Mesenchymal stem cell (in vitro differentiated cells and primary cell): ENCODE results near the gene SH3RF1. TPM values are rescaled to one million over a fixed set of nuclear protein-coding genes. Genes with fewer than 3 reads are reported as not detected.

Experiments
- DNase-seq: peaks from one replicate; pipeline ENCODE4 v3.0.0-alpha.2; 2013
- H2AFZ ChIP-seq: one replicate; pipeline ENCODE4 v1.6.1; 2013; ENCODE audit warnings: low read depth, mild to moderate bottlenecking, control low read depth, inconsistent platforms, low read length, moderate library complexity
- H2AK5ac ChIP-seq: 2 replicates; pipeline ENCODE4 v1.6.1; 2013; ENCODE audit warnings: low read length, moderate library complexity, mild to moderate bottlenecking, inconsistent platforms; ENCODE audit not compliant: severe bottlenecking
- H2BK120ac ChIP-seq: one replicate; pipeline ENCODE4 v1.6.1; 2013; ENCODE audit warnings: low read depth, mild to moderate bottlenecking, inconsistent platforms, low read length, moderate library complexity
- H2BK12ac ChIP-seq, 2 experiments: one replicate each; pipeline ENCODE4 v1.6.1; 2013; ENCODE audit warnings: inconsistent platforms in 2 of 2, low read length in 2 of 2, mild to moderate bottlenecking in 2 of 2, moderate library complexity in 2 of 2, control low read depth in 1 of 2
- H2BK15ac ChIP-seq: one replicate; pipeline ENCODE4 v1.6.1; 2013; ENCODE audit warnings: mild to moderate bottlenecking, low read depth, inconsistent platforms; ENCODE audit not compliant: poor library complexity, severe bottlenecking
- H2BK5ac ChIP-seq: 2 replicates; pipeline ENCODE4 v1.6.1; 2013; ENCODE audit warnings: low read depth, mild to moderate bottlenecking, low read length, control low read depth, inconsistent platforms; ENCODE audit not compliant: poor library complexity, severe bottlenecking
- H3K14ac ChIP-seq, 2 experiments: one replicate each; pipeline ENCODE4 v1.6.1; 2013; ENCODE audit warnings: inconsistent platforms in 2 of 2, low read length in 2 of 2, control low read depth in 1 of 2, mild to moderate bottlenecking in 1 of 2, moderate library complexity in 1 of 2
- H3K18ac ChIP-seq, 2 experiments: one replicate each; pipeline ENCODE4 v1.6.1; 2013; ENCODE audit warnings: inconsistent platforms in 2 of 2, low read length in 2 of 2, control low read depth in 1 of 2, low read depth in 1 of 2, mild to moderate bottlenecking in 1 of 2
- H3K23ac ChIP-seq, 2 experiments: one replicate each; pipeline ENCODE4 v1.6.1; 2013; ENCODE audit warnings: inconsistent platforms in 2 of 2, low read length in 2 of 2, mild to moderate bottlenecking in 2 of 2, moderate library complexity in 2 of 2, control low read depth in 1 of 2
- H3K27ac ChIP-seq: 2 replicates; pipeline ENCODE4 v1.5.1; 2013; ENCODE audit warnings: mild to moderate bottlenecking, moderate library complexity, low read length, control low read depth, inconsistent platforms; ENCODE audit not compliant: poor library complexity, severe bottlenecking
- H3K27me3 ChIP-seq, 2 experiments: 2 replicates each; pipeline versions ENCODE4 v1.6.1 to v1.7.0; 2013; ENCODE audit warnings: low read length in 2 of 2, mild to moderate bottlenecking in 2 of 2, moderate library complexity in 2 of 2, control low read depth in 1 of 2, inconsistent platforms in 1 of 2; ENCODE audit not compliant: control insufficient read depth in 1 of 2, insufficient read depth in 1 of 2
- H3K36me3 ChIP-seq, 2 experiments: 2 replicates each; pipeline versions ENCODE4 v1.6.1 to v1.7.0; 2013; ENCODE audit warnings: low read length in 2 of 2, control low read depth in 1 of 2, inconsistent platforms in 1 of 2, low read depth in 1 of 2, mild to moderate bottlenecking in 1 of 2; ENCODE audit not compliant: insufficient read depth in 2 of 2, control insufficient read depth in 1 of 2
- H3K4ac ChIP-seq, 2 experiments: one replicate each; pipeline ENCODE4 v1.6.1; 2013; ENCODE audit warnings: inconsistent platforms in 2 of 2, low read length in 2 of 2, mild to moderate bottlenecking in 2 of 2, moderate library complexity in 2 of 2, control low read depth in 1 of 2, low read depth in 1 of 2
- H3K4me1 ChIP-seq: 2 replicates; pipeline ENCODE4 v1.6.1; 2013; ENCODE audit warnings: low read depth, low read length, control low read depth; ENCODE audit not compliant: control insufficient read depth, insufficient read depth
- H3K4me2 ChIP-seq: 2 replicates; pipeline ENCODE4 v1.6.1; 2013; ENCODE audit warnings: low read length, mild to moderate bottlenecking, inconsistent platforms; ENCODE audit not compliant: poor library complexity, severe bottlenecking
- H3K4me3 ChIP-seq, 2 experiments: 2 replicates each; pipeline versions ENCODE4 v1.5.1 to v1.7.0; 2013; ENCODE audit warnings: low read length in 2 of 2, mild to moderate bottlenecking in 2 of 2, control low read depth in 1 of 2, low read depth in 1 of 2; ENCODE audit not compliant: insufficient read depth in 1 of 2
- H3K79me1 ChIP-seq: replicated peaks from 2 replicates; pipeline ENCODE4 v1.6.1; 2013; ENCODE audit warnings: mild to moderate bottlenecking, control low read depth, low read length, inconsistent platforms; ENCODE audit not compliant: poor library complexity, severe bottlenecking
- H3K9ac ChIP-seq: 2 replicates; pipeline ENCODE4 v1.7.0; 2013; ENCODE audit warnings: mild to moderate bottlenecking, low read length, moderate library complexity
- H3K9me3 ChIP-seq: 2 replicates; pipeline ENCODE4 v1.7.0; 2013; ENCODE audit warnings: mild to moderate bottlenecking, low read length; ENCODE audit not compliant: control insufficient read depth
- H4K8ac ChIP-seq: one replicate; pipeline ENCODE4 v1.6.1; 2013; ENCODE audit warnings: inconsistent platforms, mild to moderate bottlenecking, low read length, moderate library complexity
- H4K91ac ChIP-seq: one replicate; pipeline ENCODE4 v1.6.1; 2013; ENCODE audit warnings: mild to moderate bottlenecking, low read length, inconsistent platforms
- WGBS: methylation state at CpG from one replicate; pipeline ENCODE4 v1.1.7; 2013; ENCODE audit warnings: mixed read lengths; 5-methylcytosine and 5-hydroxymethylcytosine counted together
- polyA plus RNA-seq, 2 experiments: library from polyadenylated mRNA; stranded (reverse); fragments of 200-250 nt; gene quantifications; one replicate each; pipeline ENCODE4 v1.2.3, GENCODE V29; 2013

SH3RF1 gene
- 8.0 TPM for polyA plus RNA-seq (2013, experiment 1 of 2)
- 8.1 TPM for polyA plus RNA-seq (2013, experiment 2 of 2)

GRCh38 chr4:169270810-169271691, at the start of gene SH3RF1:
Gene SH3RF1 (minus strand): TSS chr4:169270956. CDS start chr4:169269212, 1,744 bp downstream.
- no peaks in the 10 kb centered on the region for H3K9me3 ChIP-seq
- DNase-seq: peak; percentile 90
- peak within 1 kb of the TSS; percentile 95 for H3K4me3 ChIP-seq
- H3K27me3 ChIP-seq: no peaks in the 10 kb centered on the region
- H2BK120ac ChIP-seq: peak within 1 kb of the TSS; percentile 94
- peak within 1 kb of the TSS; percentile 94 for H2BK15ac ChIP-seq
- under 1% methylated on average over 68 of the region's 110 CpGs for WGBS
- H3K9ac ChIP-seq: peak within 1 kb of the TSS; percentile 94
- H2AFZ ChIP-seq: peak within 1 kb of the TSS; percentile 86
- peak within 1 kb of the TSS; percentile 87 for H4K8ac ChIP-seq
- H3K79me1 ChIP-seq: no peaks in the 10 kb centered on the region
- no peak within 1 kb of the TSS for H2AK5ac ChIP-seq
- peak within 1 kb of the TSS; percentile 89 to 97 for H3K18ac ChIP-seq
- H2BK12ac ChIP-seq: peak within 1 kb of the TSS; percentile 56 to 90
- peaks cover 3 to 5% of the 10 kb centered on the region in 2 experiments for H3K36me3 ChIP-seq
- peak within 1 kb of the TSS; percentile 93 for H4K91ac ChIP-seq
- peak within 1 kb of the TSS; percentile 70 for H3K27ac ChIP-seq
- peak within 1 kb of the TSS; percentile 85 for H2BK5ac ChIP-seq
- peak within 1 kb of the TSS; percentile 83 for H3K4me2 ChIP-seq
- peak within 1 kb of the TSS; percentile 93 to 96 for H3K23ac ChIP-seq
- H3K14ac ChIP-seq: peak within 1 kb of the TSS; percentile 76 to 84
- peaks cover 9% of the 10 kb centered on the region for H3K4me1 ChIP-seq
- H3K4ac ChIP-seq: peak within 1 kb of the TSS; percentile 83 to 85

GRCh38 chr4:169315530-169316343, 45.0 kb upstream of the SH3RF1 start:
- Histone ChIP-seq H3K18ac (peak overlapping the region in 1 of 2 experiments; percentile 16), H3K27me3 (no peaks in the 10 kb centered on the region), H2AFZ (no peak overlapping the region), H4K91ac (no peak overlapping the region), H2BK120ac (no peak overlapping the region), H3K14ac (no peak overlapping the region), H3K4me2 (no peak overlapping the region), H3K36me3 (no peaks in the 10 kb centered on the region), H3K9ac (peak overlapping the region; percentile 56), H2AK5ac (no peak overlapping the region), H4K8ac (no peak overlapping the region), H3K4me3 (peak overlapping the region in 1 of 2 experiments; percentile 66), H3K4ac (no peak overlapping the region), H2BK15ac (no peak overlapping the region), H3K4me1 (peaks cover 5% of the 10 kb centered on the region), H2BK12ac (no peak overlapping the region), H2BK5ac (no peak overlapping the region), H3K79me1 (no peaks in the 10 kb centered on the region), H3K27ac (peak overlapping the region; percentile 29), H3K9me3 (no peaks in the 10 kb centered on the region), H3K23ac (no peak overlapping the region)
- peak; percentile 57 for DNase-seq
- WGBS: 13% methylated on average over 3 of the region's 5 CpGs

- WGBS: 68% methylated on average over 5 of the region's 8 CpGs
- H3K27ac ChIP-seq: peak overlapping the region; percentile 34
- no peak overlapping the region for H2AK5ac ChIP-seq
These were observed 44.1 kb upstream of the SH3RF1 start for GRCh38 chr4:169314906-169315305.

More at GRCh38 chr4:169314906-169315305, 44.1 kb upstream of the SH3RF1 start:
- H2BK12ac ChIP-seq: no peak overlapping the region
- no peaks in the 10 kb centered on the region for H3K79me1 ChIP-seq
- no peaks in the 10 kb centered on the region for H3K27me3 ChIP-seq
- DNase-seq: peak; percentile 47
- H4K91ac ChIP-seq: no peak overlapping the region
- H2BK5ac ChIP-seq: no peak overlapping the region
- no peaks in the 10 kb centered on the region for H3K36me3 ChIP-seq
- H2BK120ac ChIP-seq: no peak overlapping the region
- no peak overlapping the region for H3K23ac ChIP-seq
- H3K4me3 ChIP-seq: peak overlapping the region in 1 of 2 experiments; percentile 66
- H2BK15ac ChIP-seq: no peak overlapping the region
- peaks cover 5% of the 10 kb centered on the region for H3K4me1 ChIP-seq
- no peak overlapping the region for H4K8ac ChIP-seq
- no peak overlapping the region for H3K14ac ChIP-seq
- H3K4me2 ChIP-seq: peak overlapping the region; percentile 68
- no peak overlapping the region for H2AFZ ChIP-seq
- H3K4ac ChIP-seq: no peak overlapping the region
- peak overlapping the region in 1 of 2 experiments; percentile 48 for H3K18ac ChIP-seq
- peak overlapping the region; percentile 56 for H3K9ac ChIP-seq
- no peaks in the 10 kb centered on the region for H3K9me3 ChIP-seq
